Endothelial cell of umbilical vein (primary cell): Measurements from ENCODE around the gene ADARB1. TPM values are rescaled to one million over a fixed set of nuclear protein-coding genes. Genes with fewer than 3 reads are reported as not detected.

Source experiments
- BruUV-seq: library from RNA; stranded (reverse); fragments of 400-500 nt; replicated peaks from 2 replicates; lab custom pipeline; 2021; lab: Mats Ljungman, UMichigan
- CTCF ChIA-PET: fragments of 300-600, 350-600 bp; sonication (Branson Sonifier 250); formaldehyde crosslinking; loops from one replicate; lab custom pipeline; 2021; ENCODE audit warnings: antibody characterized with exemption, inconsistent platforms; lab: Charles Lee
- POLR2A ChIA-PET: fragments of 300-600, 350-600 bp; sonication (Branson Sonifier 250); formaldehyde crosslinking; loops from one replicate; lab custom pipeline; 2021; ENCODE audit warnings: antibody characterized with exemption, inconsistent platforms; lab: Charles Lee
- DNase-seq: peaks from one replicate; pipeline ENCODE4 v3.0.0-alpha.2; 2011; ENCODE audit warnings: low read depth, low spot score
- FAIRE-seq: peaks from 2 replicates; lab custom pipeline; 2011; peaks lifted over from hg19 to GRCh38; lab: Jason Lieb, UNC
- H2AFZ ChIP-seq: 2 replicates; pipeline ENCODE4 v1.6.0; 2012; ENCODE audit warnings: low read depth, low read length, control low read depth, inconsistent platforms
- H3K27ac ChIP-seq: 2 replicates; pipeline ENCODE4 v1.5.1; 2011; ENCODE audit warnings: low read depth, mild to moderate bottlenecking, control low read depth, low read length, moderate library complexity; ENCODE audit not compliant: insufficient read depth
- H3K27me3 ChIP-seq, 2 experiments: 2 replicates each; pipeline versions ENCODE4 v1.6.0 to v1.6.1; 2011; ENCODE audit warnings: low read length in 2 of 2, mixed read lengths in 1 of 2; ENCODE audit not compliant: control insufficient read depth in 2 of 2, insufficient read depth in 2 of 2
- H3K36me3 ChIP-seq, 2 experiments: 2 replicates in 1 of 2; 3 replicates in 1 of 2; pipeline ENCODE4 v1.5.1; 2011; ENCODE audit warnings: low read length in 2 of 2, mild to moderate bottlenecking in 1 of 2, moderate library complexity in 1 of 2; ENCODE audit not compliant: control insufficient read depth in 2 of 2, insufficient read depth in 2 of 2; ENCODE audit errors: extremely low read depth in 1 of 2
- H3K4me1 ChIP-seq: 3 replicates; pipeline ENCODE4 v1.5.1; 2011; ENCODE audit warnings: mild to moderate bottlenecking, low read length; ENCODE audit not compliant: control insufficient read depth, insufficient read depth; ENCODE audit errors: extremely low read depth
- H3K4me2 ChIP-seq: 2 replicates; pipeline ENCODE4 v1.6.1; 2011; ENCODE audit warnings: low read length, control low read depth, mixed read lengths; ENCODE audit not compliant: insufficient read depth
- H3K4me3 ChIP-seq, 3 experiments: fragments of 200-600 bp in 1 of 3; sonication (generic), shearing (Covaris generic) in 1 of 3; replicated peaks in 1 of 3; 2 replicates each; pipeline ENCODE4 v1.5.1; 2011 to 2016; ENCODE audit warnings: control low read depth in 3 of 3, low read length in 3 of 3, mild to moderate bottlenecking in 2 of 3, inconsistent platforms in 1 of 3, low read depth in 1 of 3, moderate library complexity in 1 of 3; ENCODE audit not compliant: insufficient read depth in 1 of 3
- H3K79me2 ChIP-seq: 2 replicates; pipeline ENCODE4 v1.6.0; 2012; ENCODE audit warnings: low read length, inconsistent platforms; ENCODE audit not compliant: control insufficient read depth, insufficient read depth
- H3K9ac ChIP-seq: replicated peaks from 2 replicates; pipeline ENCODE3; 2011; ENCODE audit warnings: low read length, control low read depth; ENCODE audit not compliant: insufficient read depth; ENCODE audit errors: extremely low read depth
- H3K9me1 ChIP-seq: replicated peaks from 3 replicates; pipeline ENCODE4 v1.6.0; 2011; ENCODE audit warnings: mild to moderate bottlenecking, low read length; ENCODE audit not compliant: control insufficient read depth, insufficient read depth; ENCODE audit errors: extremely low read depth
- H3K9me3 ChIP-seq: replicated peaks from 2 replicates; pipeline ENCODE4 v1.5.1; 2012; ENCODE audit warnings: low read length, inconsistent platforms; ENCODE audit not compliant: control insufficient read depth, insufficient read depth
- H4K20me1 ChIP-seq: replicated peaks from 2 replicates; pipeline ENCODE3; 2011; ENCODE audit warnings: mild to moderate bottlenecking, low read length; ENCODE audit not compliant: control insufficient read depth, insufficient read depth; ENCODE audit errors: extremely low read depth
- CTCF ChIP-seq, 2 donors: IDR thresholded peaks; 1 replicate in 1 of 2; 2 replicates in 1 of 2; pipeline ENCODE4 v1.5.1; 2011; ENCODE audit warnings: low read length in 2 of 2, mild to moderate bottlenecking in 2 of 2, moderate library complexity in 2 of 2, control low read depth in 1 of 2, inconsistent platforms in 1 of 2, low read depth in 1 of 2; ENCODE audit not compliant: insufficient read depth in 1 of 2; ENCODE audit errors: extremely low read depth in 1 of 2
- EZH2 ChIP-seq: IDR thresholded peaks from 2 replicates; pipeline ENCODE4 v1.6.1; 2012; ENCODE audit warnings: borderline replicate concordance, low read depth, mild to moderate bottlenecking, moderate library complexity, low read length, inconsistent platforms; ENCODE audit not compliant: severe bottlenecking
- GATA2 ChIP-seq: IDR thresholded peaks from 2 replicates; pipeline ENCODE4 v1.7.0; 2011; ENCODE audit warnings: low read depth, mild to moderate bottlenecking, moderate library complexity, mixed read lengths, low read length; ENCODE audit not compliant: insufficient read length, insufficient read depth
- JUN ChIP-seq: IDR thresholded peaks from 2 replicates; pipeline ENCODE4 v1.6.1; 2011; ENCODE audit warnings: borderline replicate concordance, low read depth; ENCODE audit not compliant: insufficient read length, insufficient read depth
- MAX ChIP-seq: IDR thresholded peaks from 2 replicates; pipeline ENCODE4 v1.6.1; 2011; ENCODE audit not compliant: insufficient read depth, insufficient read length
- POLR2A ChIP-seq: IDR thresholded peaks from 2 replicates; pipeline ENCODE4 v1.6.1; 2012; ENCODE audit warnings: low read depth, mild to moderate bottlenecking, control low read depth, low read length
- POLR2AphosphoS5 ChIP-seq: IDR thresholded peaks from 2 replicates; pipeline ENCODE4 v1.6.1; 2012; ENCODE audit warnings: low read depth, mild to moderate bottlenecking, control low read depth, low read length, moderate library complexity; ENCODE audit not compliant: insufficient read depth
- dilution Hi-C: fragments of 300-500 bp; cut with MboI; formaldehyde crosslinking; loops from one replicate; pipeline ENCODE4 v1.15.0; 2019; ENCODE audit warnings: low sequenced_read_pairs; ENCODE audit not compliant: extremely low pct_ligation_motif_present
- intact Hi-C: fragments of 100-400 bp; cut with micrococcal nuclease; formaldehyde crosslinking; loops from one replicate; pipeline ENCODE4 v1.10.0; 2022
- polyA plus RNA-seq, 4 experiments: library from polyadenylated mRNA; depleted of rRNA in 3 of 4; stranded (reverse) in 3 of 4; unstranded in 1 of 4; fragments of >200 nt; gene quantifications; 2 replicates each; pipeline versions ENCODE4 v1.2.1 to v1.2.3, GENCODE V29; 2011 to 2012; ENCODE audit warnings: missing spikeins in 1 of 4
- total RNA-seq: library from RNA; stranded (reverse); gene quantifications from 2 replicates; pipeline ENCODE4 v1.2.3, GENCODE V29; 2021

The ADARB1 gene
- total and polyA plus RNA-seq, 2 donors (not counting 3 experiments of a cell fraction or from before 2014, with no cell fraction given) = 32.5 to 54.3 TPM

- H3K4me3 ChIP-seq = no peak overlapping the region
- H3K9ac ChIP-seq = no peak overlapping the region
- H3K4me1 ChIP-seq = no peaks in the 10 kb centered on the region
- H4K20me1 ChIP-seq = no peaks in the 10 kb centered on the region
- H2AFZ ChIP-seq = no peak overlapping the region
- no peak overlapping the region for H3K4me2 ChIP-seq
- H3K27me3 ChIP-seq = no peaks in the 10 kb centered on the region
- H3K27ac ChIP-seq = no peak overlapping the region
- POLR2A ChIA-PET = no interaction called here
- CTCF ChIA-PET = no interaction called here
- no peaks in the 10 kb centered on the region for H3K79me2 ChIP-seq
- intact Hi-C loops (no loop called here), dilution Hi-C loops (no loop called here)
- no peaks in the 10 kb centered on the region for H3K36me3 ChIP-seq
- BruUV-seq = no TSS peak
- TF ChIP-seq GATA2 = no peak
- no peak for TF ChIP-seq JUN
- no peak for TF ChIP-seq POLR2A
- TF ChIP-seq CTCF (IDR thresholded peaks at IDR 0.05; ENCODE audit: extremely low read depth in 1 of 2, insufficient read depth in 1 of 2, low read depth in 1 of 2, low read length in 2 of 2) = no peak
- TF ChIP-seq EZH2 = no peak
- TF ChIP-seq POLR2AphosphoS5 = no peak
- no peak for TF ChIP-seq MAX
- DNase-seq (no peak), FAIRE-seq (no peak)
- no peaks in the 10 kb centered on the region for H3K9me1 ChIP-seq
- H3K9me3 ChIP-seq = no peaks in the 10 kb centered on the region
Measured at GRCh38 chr21:45031571-45032191, 42.7 kb upstream of the ADARB1 start.
